GM18502 (cell line): ENCODE measurements around the gene NFYA.
A peak's percentile ranks its signal among the peaks of the same experiment; 100 is the strongest.

Source experiments
- ATAC-seq: cut with Tn5 transposase; IDR thresholded peaks from one replicate; pipeline ENCODE4 v1.9.1; 2021; ENCODE audit warnings: mild to moderate bottlenecking; ENCODE audit not compliant: unreplicated experiment, poor library complexity

Gene NFYA

GRCh38 chr6:41072836-41073202 lies at the start of gene NFYA:
TSS of gene NFYA (plus strand) at chr6:41072974. CDS start at chr6:41079090, 6,116 bp downstream.
- ATAC-seq, result peak; percentile 62

- ATAC-seq, result no peak
Observed at GRCh38 chr6:41023114-41023513, 49.7 kb upstream of the NFYA start.

GRCh38 chr6:41025966-41026530 lies 46.7 kb upstream of the NFYA start:
- no peak for ATAC-seq

DNA sequence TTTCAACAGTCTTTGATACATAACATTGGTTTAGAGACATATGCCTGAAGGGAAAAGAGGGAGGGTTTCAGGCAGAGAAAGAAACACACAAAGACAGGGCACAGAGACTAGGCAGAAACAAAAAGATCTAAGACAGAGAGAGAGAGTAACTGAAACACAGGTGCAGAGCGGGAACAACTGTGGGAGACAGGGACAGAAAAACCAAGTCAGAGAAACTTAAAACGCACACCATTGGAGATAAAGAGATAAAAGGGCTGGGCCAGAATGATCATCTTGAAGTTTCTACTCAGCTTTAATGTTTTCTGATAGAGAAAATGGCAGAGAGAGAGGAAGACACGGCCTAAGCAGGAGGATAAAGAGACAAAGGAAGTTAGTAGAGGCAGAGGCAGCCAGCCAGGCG lies 45.5 kb upstream of the NFYA start:
- no peak for ATAC-seq

- peak; percentile 88 for ATAC-seq
Observed at GRCh38 chr6:41027799-41028560, 44.8 kb upstream of the NFYA start.

DNA sequence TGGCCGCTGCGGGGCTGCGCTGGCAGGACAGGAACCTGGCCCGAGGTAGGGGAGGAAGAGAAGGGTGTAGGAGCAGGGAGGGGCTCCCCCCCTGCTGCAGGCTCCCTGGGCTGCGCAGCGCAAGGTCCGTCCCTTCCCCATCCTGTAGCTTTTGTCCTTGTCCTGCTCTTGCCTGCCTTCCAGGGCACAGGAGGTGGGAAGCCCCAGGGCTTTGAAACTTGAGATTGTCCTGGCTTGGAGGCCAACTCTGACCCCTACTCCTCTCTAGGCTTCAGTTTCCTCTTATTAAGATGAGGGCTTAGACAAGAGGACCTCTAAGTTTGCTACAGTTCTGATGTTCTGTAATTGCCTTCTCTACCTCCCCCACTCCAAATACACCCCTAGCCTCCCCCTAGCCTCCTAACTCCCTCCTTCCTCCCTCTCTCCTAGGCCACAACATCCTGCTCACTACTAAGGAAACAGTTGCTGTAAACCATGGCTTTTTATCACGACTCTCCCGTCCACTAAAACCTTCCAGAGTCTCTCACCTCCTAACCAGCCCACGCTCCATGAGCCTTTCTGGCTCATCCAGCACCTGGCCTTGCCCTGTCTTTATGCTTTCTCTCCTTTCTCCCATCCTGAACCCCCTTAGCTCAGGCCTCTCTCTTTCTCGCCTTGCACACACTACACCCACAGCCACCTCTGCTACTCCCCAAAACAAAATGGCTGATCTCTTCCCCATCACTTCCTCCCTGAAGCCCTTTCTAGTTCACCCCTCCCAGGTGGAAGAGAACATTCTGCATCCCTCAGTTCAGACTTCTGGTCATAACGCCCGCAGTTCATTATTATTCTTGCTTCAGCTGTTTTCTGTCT lies 44.0 kb upstream of the NFYA start:
- peak; percentile 44 for ATAC-seq

DNA sequence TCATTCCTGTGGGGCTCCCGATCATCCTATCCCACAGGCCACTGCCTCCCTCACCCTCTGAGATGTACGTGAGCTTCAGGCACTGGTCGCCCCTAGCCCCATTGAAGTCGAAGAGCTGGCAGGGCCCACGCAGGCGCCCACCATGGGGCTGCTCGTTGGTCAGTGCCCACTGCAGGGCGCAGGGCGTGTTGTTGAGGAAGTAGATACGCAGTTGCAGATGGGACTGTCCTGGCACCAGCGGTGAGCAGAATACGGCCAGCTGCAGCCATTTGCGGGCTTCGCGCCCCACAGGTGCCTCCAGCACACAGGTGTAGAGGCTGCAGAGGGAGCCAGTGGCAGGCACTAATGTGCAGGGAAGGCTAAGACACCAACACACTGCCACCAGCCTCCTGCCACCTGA lies 39.9 kb upstream of the NFYA start:
- no peak for ATAC-seq

GRCh38 chr6:41033776-41034175 lies 39.0 kb upstream of the NFYA start:
- no peak for ATAC-seq

DNA sequence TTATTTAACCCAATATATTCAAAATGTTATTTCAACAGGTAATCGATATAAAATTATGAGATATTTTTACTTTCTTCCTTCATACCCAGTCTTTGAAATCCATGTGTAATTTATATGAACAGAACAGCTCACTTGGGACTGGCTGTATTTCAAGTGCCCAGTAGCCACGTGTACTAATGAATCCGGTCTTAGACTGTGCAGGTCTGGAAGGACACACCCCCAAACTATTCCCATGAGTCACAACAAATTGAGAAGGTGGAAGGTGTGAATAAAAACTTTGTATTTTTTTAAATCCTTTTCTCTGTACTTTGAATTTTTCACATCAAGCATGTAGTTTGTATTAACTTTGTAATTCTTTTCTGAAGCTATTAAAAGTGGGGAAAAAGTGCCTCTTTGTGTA lies 36.6 kb upstream of the NFYA start:
- ATAC-seq, result no peak

DNA sequence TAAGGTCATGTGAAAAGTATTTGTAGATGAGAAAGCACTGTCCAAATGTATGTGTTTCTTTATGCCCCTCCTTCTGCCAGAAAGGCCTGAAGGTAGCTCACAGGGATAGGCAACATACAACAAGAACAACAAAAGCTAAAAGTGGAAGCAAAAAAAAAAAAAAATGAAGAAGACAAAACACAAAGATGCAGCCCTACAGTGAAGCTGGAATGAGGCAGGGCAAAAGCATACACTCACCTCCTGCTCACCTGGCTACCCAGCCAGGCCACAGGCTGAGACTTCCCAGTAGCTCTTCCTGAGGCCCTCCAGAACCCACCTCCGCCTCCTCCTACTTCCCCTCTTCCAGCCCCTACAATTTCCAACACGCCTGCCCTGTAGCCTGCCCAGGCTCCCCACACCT lies 36.2 kb upstream of the NFYA start:
- no peak for ATAC-seq

DNA sequence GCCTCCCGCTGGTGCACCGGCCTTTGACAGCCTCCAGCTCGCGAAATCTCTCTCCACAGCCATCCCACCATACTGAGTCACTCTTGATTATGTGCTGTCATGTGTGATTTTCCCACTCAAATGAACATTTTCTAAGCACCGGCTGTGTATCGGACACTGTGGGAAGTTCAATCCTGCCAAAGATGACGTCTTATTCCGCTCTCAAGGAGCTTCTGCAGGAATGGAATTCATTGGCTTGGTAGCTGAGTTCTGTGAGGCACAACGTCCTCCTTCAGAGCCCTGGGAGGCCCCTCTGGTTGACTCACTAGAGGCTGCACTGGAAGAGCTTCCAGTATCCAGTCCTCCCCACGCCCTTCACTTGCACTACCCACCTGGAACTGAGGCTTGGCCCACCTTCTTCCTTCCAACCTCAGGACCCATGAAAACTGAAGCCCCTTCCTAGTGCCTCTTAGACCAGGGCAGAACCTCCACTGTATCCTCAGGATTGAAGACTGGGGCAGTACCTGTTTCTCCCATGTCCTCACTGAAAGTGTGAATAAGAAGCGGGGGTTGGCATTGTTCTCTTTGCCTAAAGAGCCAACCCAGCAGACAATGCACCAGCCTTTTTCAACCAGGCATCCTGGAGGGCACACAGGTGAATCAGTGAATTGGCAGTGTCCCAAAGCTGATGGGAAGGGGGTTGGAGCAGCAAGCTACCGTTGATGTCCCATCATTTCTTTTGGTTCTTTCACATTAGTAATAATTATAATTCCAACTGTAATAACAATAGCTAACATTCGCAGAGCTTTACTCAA lies 35.5 kb upstream of the NFYA start:
- no peak for ATAC-seq

DNA sequence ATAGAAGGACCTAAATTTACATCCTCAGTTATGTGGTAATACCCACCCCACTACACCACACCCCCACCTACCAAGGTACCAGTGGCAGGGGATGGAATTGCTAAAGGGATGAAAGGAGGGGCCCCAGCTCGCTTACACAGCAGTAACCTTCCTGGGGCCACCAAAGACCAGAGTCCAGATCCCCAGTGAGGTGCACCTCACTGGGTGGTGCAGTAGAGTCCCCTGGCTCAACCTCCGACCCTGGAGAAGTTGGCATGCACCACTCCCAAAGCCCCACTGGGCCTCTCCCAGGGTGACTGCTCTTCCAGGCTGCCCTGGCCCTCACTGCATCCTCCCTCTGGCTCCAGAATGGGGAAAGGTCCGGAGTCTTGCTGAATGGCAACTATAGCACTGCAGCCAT lies 34.6 kb upstream of the NFYA start:
- no peak for ATAC-seq

- no peak for ATAC-seq
Observed at GRCh38 chr6:41039060-41039998, 33.4 kb upstream of the NFYA start, which contains the start of gene UNC5CL. TSS of gene UNC5CL (minus strand) at chr6:41039221. CDS start at chr6:41035074, 4,147 bp downstream.

DNA sequence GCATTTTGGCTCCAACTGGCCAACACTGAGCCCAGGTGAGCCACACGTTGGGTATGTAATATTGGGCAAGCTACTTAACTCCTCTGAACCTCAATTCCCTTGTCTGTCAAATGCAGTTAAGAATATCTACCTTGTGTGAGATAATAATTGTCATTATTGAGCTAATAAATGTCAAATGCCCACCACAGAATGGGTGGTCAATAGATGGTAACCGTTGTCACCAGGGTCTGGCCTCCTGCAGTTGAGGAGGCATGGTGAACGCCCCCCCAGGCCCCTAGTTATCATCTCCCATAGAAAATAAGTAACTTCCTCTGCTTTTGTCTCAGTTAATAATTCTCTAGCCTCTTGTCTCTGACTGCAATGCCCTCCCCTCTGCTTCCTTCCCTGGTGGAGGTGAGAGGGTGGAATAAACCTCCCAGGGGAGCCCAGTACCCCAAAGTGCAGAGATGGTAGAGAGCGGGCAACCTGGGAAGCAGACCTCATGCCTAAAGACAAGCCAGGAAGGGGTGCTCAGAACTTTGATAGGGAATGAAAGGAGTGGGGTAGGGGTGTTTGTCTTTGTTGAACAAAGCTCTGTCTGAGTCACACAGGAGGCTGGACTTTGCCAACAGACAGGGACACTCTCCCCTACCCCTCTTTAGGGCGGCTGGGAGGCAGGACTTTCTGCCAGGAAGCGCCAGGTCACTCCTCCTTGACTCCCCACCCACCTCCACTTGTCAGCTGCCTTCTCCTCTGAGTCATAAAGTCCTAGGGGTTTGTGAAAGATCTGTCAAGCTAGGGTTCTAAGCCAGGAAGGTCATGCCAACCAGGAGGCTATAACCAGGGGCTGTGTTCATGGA lies 32.5 kb upstream of the NFYA start:
- no peak for ATAC-seq

- ATAC-seq, result no peak
Observed at GRCh38 chr6:41040940-41041536, 31.7 kb upstream of the NFYA start.

DNA sequence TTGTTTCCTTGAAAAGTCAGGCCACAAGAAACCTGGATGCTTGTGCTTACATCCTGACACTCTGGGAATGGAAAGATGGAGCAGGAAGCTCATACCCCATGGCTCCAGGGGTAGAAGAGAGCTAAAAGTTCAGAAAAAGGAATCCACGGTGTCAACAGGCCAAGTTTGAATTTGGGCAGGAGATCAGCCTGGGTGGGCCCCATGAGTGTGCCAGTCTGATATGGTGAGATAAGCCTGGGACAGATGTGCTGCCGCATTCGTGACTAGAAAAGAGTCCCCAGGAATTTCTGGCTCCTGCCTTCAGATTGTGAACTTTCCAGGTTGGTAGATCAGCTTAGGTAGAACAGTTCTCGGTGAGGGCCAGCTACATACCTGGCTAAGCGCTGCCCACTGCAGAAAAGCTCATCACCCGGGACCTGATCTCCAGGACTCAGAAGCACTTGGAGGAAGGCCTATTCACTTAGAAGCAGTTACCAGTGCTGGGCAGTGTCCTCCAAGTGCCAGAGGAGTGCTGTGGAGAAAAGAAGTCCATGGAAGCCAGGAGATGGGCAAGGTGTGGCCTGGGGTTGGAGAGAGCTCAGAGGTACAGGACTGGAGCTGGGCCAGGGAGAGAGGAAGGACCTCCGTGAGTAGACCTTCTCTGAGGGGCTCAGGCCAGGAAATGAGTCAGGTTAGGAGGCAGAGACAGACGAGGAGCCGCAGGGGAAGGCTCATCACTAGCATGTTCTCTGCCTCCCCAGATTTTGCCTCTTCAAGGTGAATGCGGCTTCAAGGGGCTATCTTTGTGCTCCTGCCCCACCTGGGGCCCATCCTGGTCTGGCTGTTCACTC lies 30.3 kb upstream of the NFYA start, which contains the start of gene TSPO2:
TSPO2 (plus strand) TSS at position 242 of the 830 bp plus-strand sequence; CDS start at position 761, 519 bp downstream.
- ATAC-seq, result no peak

DNA sequence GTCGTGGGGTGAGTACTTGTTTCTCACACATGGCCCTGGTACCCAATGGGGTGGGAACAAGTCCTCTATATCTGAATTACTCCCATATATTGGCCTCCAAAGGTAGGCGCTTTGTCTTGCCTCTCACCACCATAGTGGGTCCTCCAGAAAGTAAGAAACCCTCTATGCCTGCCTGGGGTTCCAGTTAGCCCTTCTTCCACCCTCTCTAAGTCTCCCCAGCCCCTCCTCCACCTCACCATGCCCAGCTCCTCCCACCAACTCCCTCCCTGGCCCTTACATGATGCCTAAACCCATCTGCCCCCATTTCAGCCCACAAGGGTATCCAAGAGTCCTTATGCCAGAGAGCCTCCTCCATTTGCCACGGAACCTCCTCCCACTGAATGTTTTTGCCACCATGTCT lies 29.6 kb upstream of the NFYA start:
- no peak for ATAC-seq
